HG03025 (cell line): ENCODE measurements around the gene GREB1.
"Not testable (repeated sequence)": the region's sequence is repeated elsewhere in the genome, so short reads cannot be mapped to it uniquely, and the experiment has no call there.

Experiments used
- ATAC-seq: cut with Tn5 transposase; IDR thresholded peaks from one replicate; pipeline ENCODE4 v1.9.1; 2021; ENCODE audit warnings: mild to moderate bottlenecking, moderate library complexity; ENCODE audit not compliant: unreplicated experiment, low FRiP score

Gene GREB1

DNA sequence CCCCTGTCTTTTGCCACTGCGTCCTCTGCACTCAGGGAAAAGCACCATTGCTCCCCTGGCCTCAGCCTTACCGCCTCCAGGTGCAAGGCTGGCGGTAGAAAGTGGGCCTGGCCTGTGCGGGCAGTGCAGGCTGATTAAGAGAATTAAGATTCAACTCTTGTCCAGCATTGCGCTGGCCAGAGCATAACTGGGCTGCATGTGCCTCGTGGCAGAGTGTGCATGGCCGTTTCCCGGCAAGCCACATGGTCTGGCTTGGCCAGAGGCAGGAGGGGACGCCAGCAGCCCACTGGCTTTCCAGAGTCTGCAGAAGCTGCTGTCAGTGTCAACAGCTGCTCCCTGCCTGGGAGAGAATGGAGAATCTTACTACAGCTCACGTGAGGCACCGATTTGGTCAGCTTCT is 123.8 kb downstream of the GREB1 start:
- ATAC-seq, result no peak

DNA sequence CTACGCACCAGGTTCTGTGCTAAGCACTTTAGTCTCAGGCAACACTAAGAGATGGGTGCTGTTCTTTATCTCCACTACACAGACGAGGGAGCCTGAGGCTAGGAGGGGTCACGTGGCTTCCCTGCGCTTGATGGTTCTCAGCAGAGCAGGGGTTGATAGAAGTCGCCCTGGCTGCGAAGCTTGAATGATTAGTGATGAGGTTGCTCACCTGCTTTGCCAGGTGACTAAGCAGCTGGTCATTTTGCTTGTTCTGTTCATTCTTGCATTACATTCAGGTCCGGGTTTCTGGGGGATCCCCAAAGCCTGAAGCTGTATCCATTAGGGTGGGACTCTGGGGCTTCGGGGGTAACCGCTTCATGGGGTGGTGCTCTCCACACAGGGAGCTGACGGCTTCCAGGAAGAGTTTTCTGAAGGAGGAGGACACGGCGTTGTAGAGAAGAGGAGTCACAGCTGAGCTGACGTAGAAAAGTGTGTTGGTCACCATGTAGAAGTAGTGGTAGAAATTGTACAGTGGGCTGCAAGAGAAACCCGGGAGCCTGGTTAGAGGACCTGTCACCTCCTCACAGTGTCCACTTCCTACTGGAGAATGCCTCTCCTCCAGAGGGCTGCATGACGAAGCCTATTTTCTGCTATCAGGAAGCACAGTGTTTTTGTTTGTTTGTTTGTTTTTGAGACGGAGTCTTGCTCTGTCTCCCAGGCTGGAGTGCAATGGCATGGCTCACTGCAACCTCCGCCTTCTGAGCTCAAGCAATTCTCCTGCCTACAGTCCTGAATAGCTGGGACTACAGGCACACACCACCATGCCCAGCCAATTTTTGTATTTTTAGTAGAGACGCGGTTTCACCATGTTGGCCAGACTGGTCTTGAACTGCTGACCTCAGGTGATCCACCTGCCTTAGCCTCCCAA is 124.6 kb downstream of the GREB1 start:
- ATAC-seq, result no peak

DNA sequence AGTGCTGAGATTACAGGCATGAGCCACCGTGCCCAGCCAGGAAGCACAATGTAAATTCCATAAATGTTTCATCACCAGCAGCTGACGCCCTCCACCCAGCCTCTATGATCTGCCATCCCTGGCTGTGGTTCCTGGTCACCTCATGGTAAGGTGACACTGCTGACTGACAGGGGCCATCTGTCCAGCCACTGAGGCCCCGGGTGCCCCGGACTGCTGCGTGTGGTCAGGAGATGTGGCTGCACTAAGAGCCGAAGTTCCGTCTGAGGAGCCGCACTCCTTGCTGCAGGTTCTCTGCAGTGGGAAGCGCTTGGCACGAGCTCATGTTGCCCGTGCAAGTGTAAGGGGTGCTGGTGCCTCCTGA is 125.2 kb downstream of the GREB1 start:
- ATAC-seq, result no peak

DNA sequence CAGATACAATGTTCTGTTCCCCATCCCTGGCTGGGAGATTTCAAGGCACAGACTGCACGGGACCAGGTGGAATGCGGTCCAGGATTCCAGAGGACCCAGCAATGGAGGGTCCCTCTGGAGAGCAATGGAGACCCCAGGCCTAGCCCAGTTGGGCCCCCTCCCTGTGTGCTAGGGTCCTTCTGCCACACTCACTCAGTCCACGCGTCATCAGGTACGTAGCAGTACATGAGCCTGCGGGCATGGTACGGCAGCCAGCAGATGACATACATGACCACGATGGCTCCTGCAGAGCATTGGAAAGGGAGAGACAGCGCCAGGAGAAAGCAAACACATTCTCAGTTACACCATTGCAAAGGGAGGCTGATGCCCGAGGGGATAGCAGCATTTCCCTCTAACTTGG is 126.0 kb downstream of the GREB1 start:
- no peak for ATAC-seq

DNA sequence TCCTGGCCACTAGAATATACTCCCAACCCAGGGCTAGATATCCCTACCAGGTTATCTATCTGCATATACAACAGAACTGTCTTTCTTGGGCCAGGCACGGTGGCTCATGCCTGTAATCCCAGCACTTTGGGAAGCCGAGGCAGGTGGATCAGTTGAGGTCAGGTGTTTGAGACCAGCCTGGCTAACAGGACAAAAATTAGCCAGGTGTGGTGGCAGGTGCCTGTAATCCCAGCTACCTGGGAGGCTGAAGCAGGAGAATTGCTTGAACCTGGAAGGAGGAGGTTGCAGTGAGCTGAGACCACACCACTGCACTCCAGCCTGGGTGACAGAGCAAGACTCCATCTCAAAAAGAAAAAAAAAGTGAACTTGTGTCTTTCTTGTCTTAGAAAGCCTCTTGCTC is 126.6 kb downstream of the GREB1 start:
- not testable (repeated sequence) for ATAC-seq

DNA sequence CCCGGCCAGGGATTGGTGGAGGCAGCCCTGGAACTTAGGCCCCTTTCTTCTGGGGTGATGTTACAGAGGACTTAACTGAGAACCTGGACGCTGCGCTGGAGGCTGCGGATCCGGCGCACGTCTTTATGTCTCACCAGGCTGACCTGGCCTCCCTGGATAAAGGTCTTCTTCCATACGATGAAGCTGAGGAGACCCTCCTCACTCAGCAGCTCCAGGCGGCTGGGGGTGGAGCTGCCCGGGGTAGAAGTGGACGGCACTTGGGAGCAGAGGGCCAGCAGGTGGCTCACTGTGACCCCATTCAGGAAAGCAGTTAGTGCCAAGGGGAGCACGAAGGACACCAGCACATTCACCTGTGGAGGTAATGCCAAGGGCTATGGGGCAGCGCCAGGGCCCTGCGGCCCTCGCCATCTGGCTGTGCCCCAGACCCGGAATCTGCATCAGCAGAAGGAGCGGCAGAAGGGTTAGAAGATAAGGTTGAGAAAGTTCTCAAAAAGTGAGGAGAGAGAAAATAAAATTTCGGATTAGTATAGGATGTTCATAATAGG is 128.1 kb downstream of the GREB1 start:
- no peak for ATAC-seq

DNA sequence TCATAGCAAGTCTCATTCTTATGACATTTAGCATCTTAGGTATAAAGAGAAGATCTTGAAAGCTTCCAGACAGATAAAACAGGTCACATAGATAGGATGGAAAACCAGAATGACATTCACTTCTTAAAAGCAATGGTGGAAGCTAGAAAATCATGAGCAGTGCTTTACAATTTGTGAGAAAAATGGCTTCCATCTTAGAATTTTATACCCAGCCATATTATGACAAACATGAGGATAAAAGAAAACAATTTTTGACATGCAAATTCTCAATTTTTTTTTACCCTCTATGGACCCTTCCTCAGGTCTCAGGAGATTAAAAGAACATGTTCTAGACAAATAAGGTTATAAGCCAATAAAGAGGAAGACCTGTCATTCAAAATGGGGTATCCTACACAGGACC is 129.0 kb downstream of the GREB1 start:
- ATAC-seq, result no peak

DNA sequence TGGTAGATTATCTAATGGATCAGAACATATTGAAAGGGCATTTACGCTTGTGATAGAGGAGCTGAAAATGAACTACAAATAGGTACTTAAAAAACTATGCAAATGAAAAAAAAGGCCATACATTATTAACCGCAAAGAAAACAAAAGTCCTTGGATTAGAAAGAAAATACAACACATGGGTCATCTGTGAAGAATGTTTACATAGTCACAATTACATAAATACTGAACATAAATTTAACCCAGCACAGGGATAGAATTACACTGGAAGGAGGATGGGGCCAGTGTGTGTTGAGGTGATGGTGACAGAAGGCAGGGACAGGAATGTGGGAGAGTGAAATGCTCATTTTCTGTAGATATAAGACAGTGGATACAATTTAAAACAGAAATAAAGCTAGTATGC is 129.6 kb downstream of the GREB1 start:
- ATAC-seq, result no peak

DNA sequence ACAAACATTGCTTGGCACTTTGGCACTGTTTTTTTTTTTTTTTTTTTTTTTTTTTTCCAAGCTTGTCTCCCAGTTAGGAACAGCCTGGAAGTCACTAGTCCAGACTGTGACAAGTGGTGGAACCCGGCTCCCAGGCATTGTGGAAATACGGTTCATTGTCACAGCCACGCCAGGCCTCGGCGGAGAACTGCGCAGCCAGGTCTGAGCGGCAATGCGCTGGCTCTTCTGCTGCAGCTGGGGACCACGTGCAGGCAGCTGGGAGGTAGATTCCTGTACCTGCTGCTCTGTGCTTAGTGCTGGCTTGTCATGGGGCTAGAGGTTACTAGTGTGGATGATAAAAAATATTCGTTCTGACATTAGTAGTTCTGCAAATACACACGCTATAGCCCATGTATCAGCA is 131.2 kb downstream of the GREB1 start:
- ATAC-seq, result no peak

DNA sequence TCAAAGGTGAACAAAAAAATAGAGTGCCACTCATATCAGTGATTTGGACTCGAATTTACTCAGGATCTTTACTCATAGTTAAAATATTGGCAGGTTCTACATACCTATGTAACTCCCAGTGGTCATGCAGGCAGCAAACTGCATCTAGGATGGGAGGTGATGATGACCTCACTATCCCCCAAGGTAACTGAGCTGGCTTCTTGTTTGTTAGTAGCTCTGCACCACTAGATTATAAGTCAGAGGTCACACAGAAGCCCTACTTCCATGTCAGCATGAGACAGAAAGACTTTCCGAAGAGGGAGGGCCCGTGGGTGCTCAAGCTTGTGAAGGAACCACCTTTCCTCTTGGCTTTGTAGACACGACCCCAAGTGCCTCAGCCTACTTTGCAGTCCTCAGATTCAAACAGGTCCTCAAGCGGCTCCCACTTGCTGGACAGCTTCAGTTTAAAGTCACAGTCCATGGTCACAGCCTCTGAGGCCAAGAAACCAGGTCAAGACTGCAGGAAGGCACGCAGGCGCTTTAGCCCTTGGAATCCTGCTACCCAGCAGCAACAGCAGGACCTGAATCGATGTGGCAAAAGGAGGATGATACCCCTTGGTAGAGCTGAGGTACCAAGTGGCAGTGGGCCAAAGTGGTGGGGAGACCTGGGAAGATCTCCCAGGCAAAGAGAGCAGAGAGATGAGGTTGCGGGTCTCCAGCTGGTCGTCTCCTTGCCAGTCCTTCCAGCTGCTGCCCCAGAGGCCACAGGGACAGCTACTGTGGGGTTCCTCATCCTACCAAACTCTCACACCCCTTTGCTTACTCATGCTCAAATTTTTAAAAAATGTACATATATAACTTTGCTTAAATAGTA is 131.9 kb downstream of the GREB1 start:
- no peak for ATAC-seq

DNA sequence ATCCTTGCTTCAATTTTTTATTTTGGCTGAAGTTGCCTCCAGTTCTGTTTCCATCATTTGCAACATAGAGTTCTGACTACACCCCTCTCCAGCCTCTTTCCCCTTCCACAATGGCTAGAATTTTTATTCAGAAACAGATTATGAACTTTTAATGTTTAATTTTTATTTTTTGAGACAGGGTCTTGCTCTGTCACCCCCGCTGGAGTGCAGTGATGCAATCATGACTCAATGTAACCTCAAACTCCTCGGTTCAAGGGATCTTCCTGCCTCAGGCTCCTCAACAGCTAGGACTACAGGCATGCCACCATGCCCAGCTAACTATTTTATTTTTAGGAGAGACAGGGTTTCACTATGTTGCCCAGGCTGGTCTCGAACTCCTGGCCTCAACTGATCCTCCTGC is 133.3 kb downstream of the GREB1 start:
- no peak for ATAC-seq

DNA sequence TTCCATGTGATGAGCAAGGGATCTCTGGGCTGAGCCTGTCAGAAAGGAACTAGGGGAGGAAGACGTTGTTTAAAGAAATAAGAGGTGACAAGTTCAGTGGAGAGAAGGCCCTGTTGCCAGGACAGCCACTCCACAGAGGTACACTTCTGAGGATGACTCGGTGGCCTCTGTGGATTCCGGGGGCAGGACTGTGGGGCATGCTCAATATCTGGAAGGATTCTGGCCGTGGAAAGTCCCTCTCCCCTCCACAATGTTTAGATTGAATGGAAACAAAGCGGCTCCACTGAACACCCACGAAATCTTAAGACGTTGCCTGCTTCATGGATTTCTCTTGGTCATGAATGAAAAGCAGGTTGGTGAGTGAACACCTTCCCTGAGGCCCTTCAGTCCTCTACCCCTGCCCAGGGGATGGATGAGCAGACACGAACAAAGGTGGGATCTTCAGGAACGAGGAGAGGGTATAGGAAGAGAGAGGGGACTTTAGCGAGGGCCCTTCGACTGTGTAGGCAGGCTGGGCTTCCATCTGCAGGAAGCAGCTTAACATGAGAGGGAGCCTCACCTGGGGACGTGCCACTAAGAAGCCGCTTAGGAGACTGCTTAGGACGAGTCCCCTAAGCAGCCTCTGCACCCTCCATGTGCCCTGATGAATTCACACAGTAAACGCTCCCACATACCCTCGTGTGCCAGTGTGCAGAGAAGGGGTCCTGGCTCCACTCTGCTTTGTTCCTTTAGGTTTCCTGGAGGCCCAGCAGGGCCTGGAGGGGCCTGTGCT is 134.2 kb downstream of the GREB1 start:
- no peak for ATAC-seq

DNA sequence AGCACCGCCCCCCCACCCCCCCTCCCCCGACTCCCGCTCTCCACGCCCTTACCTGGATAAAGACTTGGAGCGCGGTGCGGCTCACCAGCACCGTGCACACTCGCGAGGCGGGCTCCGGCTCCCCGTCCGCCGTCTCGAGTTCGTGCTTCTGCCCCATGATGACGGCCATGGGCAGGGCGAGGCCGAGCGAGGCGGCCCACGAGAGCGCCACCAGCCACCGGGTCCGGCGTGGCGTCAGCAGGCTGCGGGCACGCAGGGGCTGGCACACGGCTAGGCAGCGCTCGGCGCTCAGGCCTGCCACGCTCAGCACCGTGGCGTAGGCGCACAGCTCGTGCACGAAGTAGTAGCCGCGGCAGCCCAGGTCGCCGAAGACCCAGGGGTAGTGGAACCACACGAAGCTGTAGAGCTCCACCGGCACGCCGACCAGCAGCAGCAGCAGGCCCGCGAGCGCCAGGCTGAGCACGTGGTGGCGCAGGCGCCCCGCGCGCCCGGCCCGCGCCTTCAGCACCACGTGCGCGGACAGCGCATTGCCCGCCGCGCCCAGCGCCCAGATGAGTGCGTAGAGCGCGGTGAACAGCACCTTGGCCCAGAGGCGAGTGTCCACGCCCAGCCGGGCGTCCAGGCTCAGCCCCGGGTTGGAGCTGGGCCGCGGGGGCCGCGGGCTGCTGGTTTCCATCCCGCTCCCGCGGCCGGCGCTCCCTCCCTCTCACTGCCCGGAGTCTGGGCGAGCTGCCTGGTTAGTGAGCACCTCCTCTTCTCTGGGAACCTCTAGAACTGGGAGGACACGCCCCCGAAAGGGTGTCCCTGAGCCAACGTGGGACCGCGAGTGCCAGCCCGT is 135.8 kb downstream of the GREB1 start, which contains the start of gene NTSR2:
NTSR2 (minus strand) TSS at position 742 of the 838 bp plus-strand sequence; CDS start at position 676, 66 bp downstream.
- ATAC-seq, result no peak

DNA sequence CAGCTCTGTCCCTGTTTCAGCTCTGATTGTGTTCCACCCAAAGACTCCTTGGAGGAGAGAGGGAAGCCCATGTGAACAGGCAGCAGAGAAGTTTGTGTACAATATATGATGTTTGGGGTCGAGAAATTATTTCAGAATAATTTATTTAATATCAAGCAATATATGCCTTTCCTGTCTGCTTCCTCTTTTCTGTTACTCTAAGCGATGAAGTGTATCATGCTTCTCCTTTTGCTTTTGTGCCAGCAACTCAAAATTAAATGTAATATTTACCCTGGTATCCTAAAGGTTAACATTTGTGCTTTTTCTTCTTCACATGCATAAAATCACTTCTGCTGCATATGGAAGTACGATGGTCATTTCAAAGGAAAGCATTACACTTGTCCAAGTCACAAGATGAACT is 138.6 kb downstream of the GREB1 start:
- no peak for ATAC-seq

DNA sequence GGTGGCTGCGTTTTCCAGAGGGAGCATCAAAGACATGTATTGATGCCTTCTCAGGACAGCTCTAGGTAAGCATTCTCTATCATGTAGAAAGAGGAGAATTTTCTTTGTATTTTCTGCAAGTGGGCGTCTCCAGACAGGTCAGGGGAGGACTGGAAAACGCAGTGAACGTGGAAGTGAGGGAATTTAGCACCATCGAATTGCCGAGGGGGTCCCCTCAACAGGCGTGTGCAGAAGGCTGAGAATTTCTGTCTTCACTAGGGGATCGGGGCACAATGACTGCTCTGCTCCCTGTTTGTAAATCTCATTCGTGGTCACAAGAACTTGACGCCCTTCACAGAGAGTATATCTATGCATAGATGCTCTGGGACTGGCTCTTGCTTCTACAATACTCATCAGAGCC is 141.1 kb downstream of the GREB1 start:
- ATAC-seq, result no peak

DNA sequence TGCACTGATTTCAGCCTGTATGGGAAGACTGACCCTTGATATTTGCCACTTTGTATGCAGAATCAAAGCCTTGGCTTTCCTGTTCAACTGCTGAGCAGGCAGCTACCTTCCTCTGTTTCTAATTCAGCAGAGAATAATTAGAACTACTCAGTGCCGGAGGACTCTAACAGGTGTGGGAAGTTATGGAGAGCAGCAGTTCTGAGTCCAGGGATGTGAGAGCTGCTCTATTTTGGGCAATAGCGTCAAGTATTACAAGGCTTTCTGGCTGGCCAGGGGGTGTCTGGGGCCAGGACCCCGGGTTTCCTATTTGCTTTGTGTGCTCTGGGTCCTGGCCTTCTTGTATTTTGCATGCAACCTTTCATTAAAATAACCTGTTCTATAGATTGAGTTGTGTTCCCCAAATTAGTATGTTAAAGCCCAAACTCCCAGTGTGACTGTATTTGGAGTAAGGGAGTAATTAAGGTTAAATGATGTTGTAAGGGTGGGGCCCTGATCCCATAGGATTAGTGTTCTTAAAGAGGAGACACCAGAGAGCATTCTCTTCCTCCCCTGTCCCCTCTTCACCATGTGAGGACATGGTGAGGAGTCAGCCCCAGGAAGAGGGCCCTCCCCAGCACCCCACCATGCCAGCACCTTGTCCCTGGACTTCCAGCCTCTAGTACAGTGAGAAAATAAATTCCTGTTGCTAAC is 141.7 kb downstream of the GREB1 start:
- no peak for ATAC-seq

DNA sequence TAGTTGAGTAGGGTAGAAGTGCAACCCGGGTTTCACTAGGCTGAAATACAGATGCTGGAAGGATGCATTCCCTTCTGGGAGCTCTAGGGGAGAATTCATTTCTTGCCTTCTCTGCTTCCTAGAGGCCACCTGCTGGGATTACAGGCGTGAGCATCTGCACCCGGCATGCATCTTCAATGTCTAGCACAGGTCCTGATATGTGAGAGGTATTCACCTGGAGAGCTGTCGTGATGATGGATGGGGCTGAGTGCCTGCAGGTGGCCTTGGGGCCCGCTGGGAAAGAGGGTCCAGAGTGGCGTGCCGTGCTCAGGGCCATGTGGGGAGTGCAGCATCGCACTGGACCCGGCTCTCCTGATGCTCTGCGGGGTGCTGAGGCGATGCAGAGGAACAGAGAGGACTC is 142.8 kb downstream of the GREB1 start:
- no peak for ATAC-seq

DNA sequence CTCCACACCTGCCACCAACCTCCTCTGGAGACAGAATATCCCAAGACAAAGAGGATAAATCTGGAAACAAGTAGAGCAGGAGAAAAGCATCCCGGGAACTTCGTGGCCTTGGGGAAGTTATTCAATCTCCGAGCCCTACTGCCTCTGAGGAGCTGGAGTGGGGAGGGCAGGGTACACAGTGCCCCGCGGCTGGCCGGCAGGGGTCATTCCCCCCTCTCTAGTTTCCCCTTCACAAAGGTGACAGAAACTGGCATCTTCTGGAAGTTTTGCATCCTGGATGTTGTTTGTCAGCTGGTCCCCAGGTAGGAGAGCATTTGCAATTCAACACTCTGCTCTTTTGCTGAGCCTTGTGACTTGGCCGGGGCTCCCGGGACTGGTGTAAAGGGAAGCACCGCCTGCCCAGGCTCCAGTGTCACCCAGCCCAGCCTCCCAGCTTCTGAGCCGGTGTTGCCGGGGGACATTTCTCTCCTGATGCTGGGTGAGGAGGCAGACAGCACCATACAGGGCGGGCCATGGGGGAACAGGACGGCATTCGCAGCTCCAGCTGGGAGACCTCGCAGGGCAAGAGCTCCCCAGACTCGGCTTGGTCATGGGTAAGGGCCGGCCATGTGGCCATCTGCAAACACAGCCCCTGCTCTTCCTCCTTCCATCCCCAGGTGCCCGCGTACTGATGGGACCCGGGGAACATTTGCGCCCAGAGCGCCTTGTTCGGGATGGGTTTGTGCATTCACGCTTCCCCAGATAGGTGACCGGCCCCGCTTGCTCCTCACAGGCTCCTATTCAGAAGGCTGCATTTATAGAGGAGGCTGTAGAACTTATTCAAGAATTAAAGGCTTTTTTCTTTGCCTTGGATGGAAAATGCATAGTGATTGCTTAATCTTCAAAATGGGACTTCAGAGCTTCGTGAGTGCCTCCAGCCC is 143.6 kb downstream of the GREB1 start:
- no peak for ATAC-seq
